HepG2 (cell line): ENCODE results near the gene PRCP. TPM values are rescaled to one million over a fixed set of nuclear protein-coding genes. Genes with fewer than 3 reads are reported as not detected.

Source experiments
- ATAC-seq: fragments of 200-7000 bp; cut with Tn5 transposase; 3 replicates; pipeline ENCODE4 v1.9.1; 2020; ENCODE audit warnings: mild to moderate bottlenecking, moderate library complexity
- BruUV-seq: library from RNA; stranded (reverse); fragments of 400-500 nt; replicated peaks from 2 replicates; lab custom pipeline; 2021; lab: Mats Ljungman, UMichigan
- CTCF ChIA-PET: fragments of 300-600 bp; formaldehyde crosslinking; extraction: SDS; loops from one replicate; lab custom pipeline; 2021; ENCODE audit warnings: low total read pairs, inconsistent platforms, low intra/inter-chr PET ratio; lab: Yijun Ruan, JAX
- POLR2A ChIA-PET: fragments of 350-600 bp; sonication (Branson Sonifier 250); formaldehyde crosslinking; loops from one replicate; lab custom pipeline; 2020; ENCODE audit warnings: antibody characterized with exemption, inconsistent platforms; lab: Yijun Ruan, JAX
- DNase-seq: peaks from one replicate; pipeline ENCODE4 v3.0.0-alpha.2; 2015; ENCODE audit warnings: low spot score
- FAIRE-seq: peaks from 3 replicates; lab custom pipeline; 2011; peaks lifted over from hg19 to GRCh38; lab: Jason Lieb, UNC
- H2AFZ ChIP-seq: one replicate; pipeline ENCODE4 v1.6.1; 2011; ENCODE audit warnings: low read length, inconsistent platforms
- H3K27ac ChIP-seq: fragments of 300-600 bp; 3 replicates; pipeline ENCODE4 v1.8.0; 2011; ENCODE audit warnings: mixed run types, mild to moderate bottlenecking, mixed read lengths, low read length, inconsistent platforms; ENCODE audit not compliant: insufficient read depth; ENCODE audit errors: extremely low read length
- H3K27me3 ChIP-seq, 2 experiments: fragments of 200-600 bp in 1 of 2; 2 replicates in 1 of 2; 3 replicates in 1 of 2; pipeline versions ENCODE4 v1.6.0 to v1.8.0; 2011; ENCODE audit warnings: low read length in 2 of 2, mild to moderate bottlenecking in 2 of 2, moderate library complexity in 2 of 2, inconsistent platforms in 1 of 2; ENCODE audit not compliant: insufficient read depth in 2 of 2, control insufficient read depth in 1 of 2
- H3K36me3 ChIP-seq, 2 experiments: fragments of 200-600 bp in 1 of 2; replicated peaks in 1 of 2; 2 replicates in 1 of 2; 3 replicates in 1 of 2; pipeline versions ENCODE4 v1.5.1 to v1.8.0; 2011; ENCODE audit warnings: low read length in 2 of 2, inconsistent platforms in 1 of 2; ENCODE audit not compliant: insufficient read depth in 2 of 2, control insufficient read depth in 1 of 2
- H3K4me1 ChIP-seq: 2 replicates; pipeline ENCODE4 v1.5.1; 2012; ENCODE audit warnings: low read length, inconsistent platforms; ENCODE audit not compliant: insufficient read depth
- H3K4me2 ChIP-seq: 2 replicates; pipeline ENCODE4 v1.6.0; 2011; ENCODE audit warnings: low read depth, low read length, inconsistent platforms
- H3K4me3 ChIP-seq, 3 experiments: fragments of 200-600 bp in 1 of 3; sonication (generic), shearing (Covaris generic) in 1 of 3; replicated peaks in 1 of 3; 2 replicates each; pipeline ENCODE4 v1.5.1; 2011 to 2016; ENCODE audit warnings: low read length in 3 of 3, inconsistent platforms in 2 of 3, low read depth in 2 of 3, mild to moderate bottlenecking in 2 of 3, control low read depth in 1 of 3, mixed read lengths in 1 of 3; ENCODE audit not compliant: insufficient read depth in 1 of 3
- H3K79me2 ChIP-seq: one replicate; pipeline ENCODE4 v1.6.1; 2011; ENCODE audit warnings: low read length, inconsistent platforms; ENCODE audit not compliant: insufficient read depth
- H3K9ac ChIP-seq: 2 replicates; pipeline ENCODE4 v1.6.0; 2011; ENCODE audit warnings: mild to moderate bottlenecking, low read depth, low read length, inconsistent platforms; ENCODE audit not compliant: insufficient read depth
- H3K9me3 ChIP-seq: 2 replicates; pipeline ENCODE4 v1.5.1; 2012; ENCODE audit warnings: mild to moderate bottlenecking, low read length
- H4K20me1 ChIP-seq: 2 replicates; pipeline ENCODE4 v1.6.0; 2011; ENCODE audit warnings: inconsistent platforms, mild to moderate bottlenecking, low read length, moderate library complexity; ENCODE audit not compliant: insufficient read depth
- E2F1 ChIP-seq: sonication (generic); formaldehyde crosslinking; IDR thresholded peaks from 2 replicates; pipeline ENCODE4 v1.5.0; 2020; ENCODE audit warnings: missing genetic modification reagents
- IRF2 ChIP-seq: IDR thresholded peaks from 2 replicates; pipeline ENCODE4 v1.6.1; 2018; ENCODE audit warnings: missing genetic modification reagents, missing compliant biosample characterization
- KMT2A ChIP-seq: sonication (generic); formaldehyde crosslinking; IDR thresholded peaks from 2 replicates; pipeline ENCODE4 v1.4.0; 2020; ENCODE audit warnings: missing genetic modification reagents
- LCORL ChIP-seq, 2 experiments: fragments of 450-650 bp in 1 of 2; sonication (generic) in 1 of 2; formaldehyde crosslinking in 1 of 2; IDR thresholded peaks; 2 replicates each; pipeline versions ENCODE4 v1.5.0 to v1.6.1; 2017 to 2020; ENCODE audit warnings: antibody characterized with exemption in 1 of 2, missing genetic modification reagents in 1 of 2
- MXI1 ChIP-seq: IDR thresholded peaks from 3 replicates; pipeline ENCODE4 v1.6.1; 2012; ENCODE audit warnings: low read depth, low read length, inconsistent platforms, borderline replicate concordance
- REXO4 ChIP-seq: sonication (generic); formaldehyde crosslinking; IDR thresholded peaks from 2 replicates; pipeline ENCODE4 v1.8.0; 2022; ENCODE audit warnings: missing genetic modification reagents, mild to moderate bottlenecking, borderline replicate concordance
- SETDB1 ChIP-seq: sonication (generic); formaldehyde crosslinking; IDR thresholded peaks from 2 replicates; pipeline ENCODE4 v1.5.1; 2020; ENCODE audit warnings: missing genetic modification reagents, mild to moderate bottlenecking, borderline replicate concordance
- SNAPC5 ChIP-seq: sonication (generic); formaldehyde crosslinking; IDR thresholded peaks from 2 replicates; pipeline ENCODE4 v1.8.1; 2023; ENCODE audit warnings: mild to moderate bottlenecking, missing genetic modification reagents, borderline replicate concordance
- ZNF329 ChIP-seq: sonication (generic); formaldehyde crosslinking; IDR thresholded peaks from 2 replicates; pipeline ENCODE4 v1.9.0; 2021; ENCODE audit warnings: low read depth, mild to moderate bottlenecking, missing genetic modification reagents
- WGBS: methylation state at CpG from one replicate; pipeline ENCODE4 v1.1.6; 2017; ENCODE audit warnings: low lambda C conversion rate; 5-methylcytosine and 5-hydroxymethylcytosine counted together
- in situ Hi-C: cut with HindIII; loops from 2 replicates; pipeline ENCODE4 v1.10.0; 2017; ENCODE audit warnings: low pct_unique_long_range_greater_than_20kb; ENCODE audit not compliant: extremely low pct_ligation_motif_present
- intact Hi-C: fragments of 100-400 bp; cut with micrococcal nuclease; formaldehyde crosslinking; loops from one replicate; pipeline ENCODE4 v1.10.0; 2022; ENCODE audit not compliant: unreplicated experiment
- polyA plus RNA-seq, 8 experiments: library from polyadenylated mRNA; depleted of rRNA in 3 of 8; stranded (reverse) in 7 of 8; unstranded in 1 of 8; fragments of >200 nt; fragmentation: Illumina TruSeq in 4 of 8; extraction: Trizol in 4 of 8; gene quantifications; 2 replicates each; pipeline versions ENCODE4 v1.2.1 to v1.2.3, GENCODE V29; 2011 to 2016; ENCODE audit warnings: low read depth in 4 of 8, missing spikeins in 1 of 8, mixed read lengths in 1 of 8; ENCODE audit not compliant: insufficient read depth in 1 of 8
- total RNA-seq, 5 experiments: library from RNA; depleted of rRNA; stranded (reverse); fragments of >200 nt; fragmentation: Illumina TruSeq; extraction: Trizol; gene quantifications; 2 replicates each; pipeline ENCODE4 v1.2.3, GENCODE V29; 2016; ENCODE audit warnings: low read depth in 1 of 5

PRCP gene
- total and polyA plus RNA-seq, 2 of the 13 experiments (the other 11 are each of a cell fraction or from before 2014, with no cell fraction given) = 84.2 to 105 TPM

- Histone ChIP-seq H3K36me3 (no peaks in the 10 kb centered on the region), H3K27ac (no peak overlapping the region), H3K9me3 (no peaks in the 10 kb centered on the region), H3K9ac (no peak overlapping the region), H3K4me2 (peak overlapping the region; percentile 100), H3K4me1 (peaks cover 35% of the 10 kb centered on the region), H2AFZ (no peak overlapping the region), H3K79me2 (peaks cover 55% of the 10 kb centered on the region), H3K27me3 (no peaks in the 10 kb centered on the region; a peak in 1 of 5 replicates), H4K20me1 (no peaks in the 10 kb centered on the region), H3K4me3 (peak overlapping the region; percentile 55 to 96 (median 94); a peak in 3 of 6 replicates)
- DNase-seq (no peak), FAIRE-seq (no peak), ATAC-seq (no peak)
- 64% methylated on average over 3 of the region's 3 CpGs for WGBS
- intact Hi-C loops = loop anchor here (10.0 kb wide), 1 partner anchor 382 kb away; the partner anchor contains the start of gene CCDC90B
- ChIA-PET CTCF (no interaction called here), POLR2A (no interaction called here)
- BruUV-seq = no TSS peak
- TF ChIP-seq ZNF329 (CRISPR knock-in tag) = no peak
- no peak for TF ChIP-seq SETDB1 (CRISPR knock-in tag)
- no peak for TF ChIP-seq MXI1
- no peak for TF ChIP-seq KMT2A (CRISPR knock-in tag)
- TF ChIP-seq REXO4 = no peak
- in situ Hi-C loops = loop anchor here (5.0 to 10.0 kb wide), 4 partner anchors 169 to 352 kb away; partner anchors contain the start of gene RAB30
These were observed 2.6 kb upstream of the PRCP start for GRCh38 chr11:82902880-82903279.

GRCh38 chr11:82901922-82902485 is 1.8 kb upstream of the PRCP start:
- intact Hi-C loops = loop anchor here (1.0 to 10.0 kb wide), 3 partner anchors 169 to 383 kb away; partner anchors contain the start of genes CCDC90B and RAB30
- CTCF ChIA-PET = no interaction called here
- WGBS = 0% methylated on average over 15 of the region's 15 CpGs

More at GRCh38 chr11:82901922-82902485, 1.8 kb upstream of the PRCP start:
- H3K36me3 ChIP-seq = no peaks in the 10 kb centered on the region
- no peaks in the 10 kb centered on the region for H4K20me1 ChIP-seq
- peak overlapping the region; percentile 100 for H3K4me2 ChIP-seq
- peak overlapping the region; percentile 65 for H3K9ac ChIP-seq
- H3K4me1 ChIP-seq = peaks cover 34% of the 10 kb centered on the region
- POLR2A ChIA-PET = interaction anchor here (1.1 to 2.1 kb wide), 5 partner anchors 132 to 383 kb away, joined by 3 to 27 read pairs (median 6); partner anchors contain the start of genes CCDC90B and PCF11
- H3K27me3 ChIP-seq = no peaks in the 10 kb centered on the region; a peak in 1 of 5 replicates
- no peak for ATAC-seq
- FAIRE-seq = no peak
- peak overlapping the region; percentile 55 to 96 (median 94) for H3K4me3 ChIP-seq
- peaks cover 53% of the 10 kb centered on the region for H3K79me2 ChIP-seq
- no peaks in the 10 kb centered on the region for H3K9me3 ChIP-seq
- TSS peak; percentile 78 for BruUV-seq
- TF ChIP-seq SNAPC5 (CRISPR knock-in tag) = no peak
- TF ChIP-seq IRF2 = no peak
- TF ChIP-seq E2F1 (CRISPR knock-in tag) = 0 out of 2 replicates have a peak, but pooled peaks have one; percentile 1
- TF ChIP-seq LCORL (IDR thresholded peaks at IDR 0.05) = no peak
- TF ChIP-seq LCORL (CRISPR knock-in tag; IDR thresholded peaks at IDR 0.05) = 0 out of 2 replicates have a peak, but pooled peaks have one; percentile 4
- no peak for DNase-seq
- in situ Hi-C loops = loop anchor here (5.0 to 10.0 kb wide), 4 partner anchors 170 to 353 kb away; partner anchors contain the start of gene RAB30
- peak overlapping the region; percentile 82 for H3K27ac ChIP-seq
- H2AFZ ChIP-seq = no peak overlapping the region
